Activated B cell treated with CpG ODN at 0.5 μM for 24 hours (primary cell): ENCODE measurements around the gene FAM174C. TPM values are rescaled to one million over a fixed set of nuclear protein-coding genes. Genes with fewer than 3 reads are reported as not detected.

Experiments
- ATAC-seq: fragments of 200-7000 bp; cut with Tn5 transposase; one replicate; pipeline ENCODE4 v1.10.0; 2021; ENCODE audit warnings: low read depth, mild to moderate bottlenecking, moderate library complexity
- CTCF ChIA-PET: fragments of 350-600 bp; sonication (Branson Sonifier 250); formaldehyde crosslinking; loops from one replicate; lab custom pipeline; 2021; ENCODE audit warnings: antibody characterized with exemption; lab: Charles Lee
- POLR2A ChIA-PET: fragments of 350-600 bp; sonication (Branson Sonifier 250); formaldehyde crosslinking; loops from one replicate; lab custom pipeline; 2021; ENCODE audit warnings: antibody characterized with exemption; lab: Charles Lee
- DNase-seq: peaks from one replicate; pipeline ENCODE4 v3.0.0; 2022
- H3K27ac Mint-ChIP-seq: one replicate; pipeline ENCODE4 v1.8.0; 2020; ENCODE audit warnings: mixed read lengths
- H3K27me3 Mint-ChIP-seq: one replicate; pipeline ENCODE4 v1.8.0; 2021; ENCODE audit warnings: mixed read lengths
- H3K36me3 Mint-ChIP-seq: one replicate; pipeline ENCODE4 v1.8.0; 2021; ENCODE audit warnings: low read depth, mixed read lengths
- H3K4me1 Mint-ChIP-seq: one replicate; pipeline ENCODE4 v1.8.0; 2021; ENCODE audit warnings: mixed read lengths
- H3K4me3 Mint-ChIP-seq: one replicate; pipeline ENCODE4 v1.8.0; 2020; ENCODE audit warnings: mild to moderate bottlenecking, mixed read lengths
- H3K9me3 Mint-ChIP-seq: one replicate; pipeline ENCODE4 v1.8.0; 2020; ENCODE audit warnings: mixed read lengths
- intact Hi-C: fragments of 100-400 bp; cut with micrococcal nuclease; formaldehyde crosslinking; loops from one replicate; pipeline ENCODE4 v1.15.1; 2024
- total RNA-seq: library from RNA; stranded (reverse); gene quantifications from 2 replicates; pipeline ENCODE4 v1.2.3, GENCODE V29; 2022
- TF ChIP-seq, protein P1 (sequence below): fragments of 200-600 bp; IDR thresholded peaks from one replicate; pipeline ENCODE4 v1.8.0; 2022; ENCODE audit warnings: antibody characterized with exemption, mild to moderate bottlenecking

The FAM174C gene
- 47.9 and 52.0 TPM in 2 replicates for total RNA-seq

DNA sequence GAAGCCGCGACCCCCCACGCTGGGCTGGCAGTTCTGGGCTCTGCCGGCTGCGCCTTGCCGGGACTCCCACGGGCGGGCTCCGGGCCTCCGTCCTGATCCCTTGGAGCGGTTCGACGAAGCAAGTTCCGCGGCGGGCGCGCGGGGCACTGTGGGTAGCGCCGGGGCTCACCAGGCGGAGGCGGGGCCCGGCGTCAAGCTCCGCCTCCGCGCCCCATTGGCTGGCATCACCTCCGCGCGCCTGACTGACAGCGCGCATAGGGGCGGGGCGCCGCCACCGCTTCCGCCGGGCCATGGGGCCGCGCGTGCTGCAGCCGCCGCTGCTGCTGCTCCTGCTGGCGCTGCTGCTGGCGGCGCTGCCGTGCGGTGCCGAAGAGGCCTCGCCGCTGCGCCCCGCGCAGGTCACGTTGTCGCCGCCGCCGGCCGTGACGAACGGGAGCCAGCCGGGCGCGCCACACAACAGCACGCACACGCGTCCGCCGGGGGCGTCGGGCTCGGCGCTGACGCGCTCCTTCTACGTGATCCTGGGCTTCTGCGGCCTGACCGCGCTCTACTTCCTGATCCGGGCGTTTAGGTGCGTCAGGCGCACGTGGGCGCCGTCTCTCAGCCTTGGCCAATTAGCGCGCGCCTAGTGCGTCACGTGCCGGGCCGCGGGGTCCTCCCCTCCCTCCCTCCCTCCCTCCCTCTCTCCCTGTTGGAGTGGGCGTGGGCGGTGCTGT is at the start of gene FAM174C:
Gene FAM174C, plus strand, starts transcription at position 271 of the 716 bp plus-strand sequence. Its CDS starts 20 bp downstream, at position 291.
- no peaks in the 10 kb centered on the region for H3K27me3 Mint-ChIP-seq
- peaks cover 65% of the 10 kb centered on the region for H3K36me3 Mint-ChIP-seq
- H3K4me1 Mint-ChIP-seq = peaks cover 51% of the 10 kb centered on the region

DNA sequence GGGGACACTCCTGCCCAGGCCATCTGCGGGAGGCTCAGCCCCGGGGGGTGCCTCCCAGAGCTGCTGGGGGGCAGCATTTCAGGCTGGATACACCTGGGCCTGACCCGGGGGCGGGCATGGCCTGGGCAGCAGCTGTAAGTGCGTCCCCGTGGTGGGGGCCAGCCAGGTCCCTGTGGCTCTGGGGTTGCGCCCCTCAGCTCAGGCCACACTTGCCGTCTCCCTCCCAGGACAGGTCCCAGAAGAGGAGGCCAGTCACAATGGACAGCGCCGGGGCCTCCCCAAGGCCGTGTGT is 49.2 kb upstream of the FAM174C start:
- H3K27me3 Mint-ChIP-seq = no peaks in the 10 kb centered on the region
- H3K4me1 Mint-ChIP-seq = peaks cover 2% of the 10 kb centered on the region
- ATAC-seq = no peak
- no peak overlapping the region for H3K27ac Mint-ChIP-seq
- no peak overlapping the region for H3K4me3 Mint-ChIP-seq
- DNase-seq = no peak
- ChIA-PET POLR2A (no interaction called here), CTCF (interaction anchor here (1.0 kb wide), 1 partner anchor 18 kb away, joined by 3 read pairs; no protein-coding TSS in a partner anchor)
- intact Hi-C loops = no loop called here
- H3K9me3 Mint-ChIP-seq = no peaks in the 10 kb centered on the region
- peaks cover 18% of the 10 kb centered on the region for H3K36me3 Mint-ChIP-seq
- TF ChIP-seq, protein P1, sequence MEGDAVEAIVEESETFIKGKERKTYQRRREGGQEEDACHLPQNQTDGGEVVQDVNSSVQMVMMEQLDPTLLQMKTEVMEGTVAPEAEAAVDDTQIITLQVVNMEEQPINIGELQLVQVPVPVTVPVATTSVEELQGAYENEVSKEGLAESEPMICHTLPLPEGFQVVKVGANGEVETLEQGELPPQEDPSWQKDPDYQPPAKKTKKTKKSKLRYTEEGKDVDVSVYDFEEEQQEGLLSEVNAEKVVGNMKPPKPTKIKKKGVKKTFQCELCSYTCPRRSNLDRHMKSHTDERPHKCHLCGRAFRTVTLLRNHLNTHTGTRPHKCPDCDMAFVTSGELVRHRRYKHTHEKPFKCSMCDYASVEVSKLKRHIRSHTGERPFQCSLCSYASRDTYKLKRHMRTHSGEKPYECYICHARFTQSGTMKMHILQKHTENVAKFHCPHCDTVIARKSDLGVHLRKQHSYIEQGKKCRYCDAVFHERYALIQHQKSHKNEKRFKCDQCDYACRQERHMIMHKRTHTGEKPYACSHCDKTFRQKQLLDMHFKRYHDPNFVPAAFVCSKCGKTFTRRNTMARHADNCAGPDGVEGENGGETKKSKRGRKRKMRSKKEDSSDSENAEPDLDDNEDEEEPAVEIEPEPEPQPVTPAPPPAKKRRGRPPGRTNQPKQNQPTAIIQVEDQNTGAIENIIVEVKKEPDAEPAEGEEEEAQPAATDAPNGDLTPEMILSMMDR = no peak

More for the DNA sequence above, at the start of gene FAM174C:
- TF ChIP-seq, protein P1 = no peak
- POLR2A ChIA-PET = interaction anchor here (0.5 to 1.8 kb wide), 23 partner anchors 9 to 616 kb away, joined by 3 to 30 read pairs (median 4); partner anchors contain the start of genes ABCA7, MED16, REEP6 and RNU6-2
- H3K9me3 Mint-ChIP-seq = no peaks in the 10 kb centered on the region
- peak within 1 kb of the TSS; percentile 84 for H3K4me3 Mint-ChIP-seq
- peak within 1 kb of the TSS; percentile 88 for H3K27ac Mint-ChIP-seq
- intact Hi-C loops = loop anchor here (1.0 to 5.0 kb wide), 4 partner anchors 82 to 537 kb away; partner anchors contain the start of genes ATP8B3, RPS15 and UQCR11
- CTCF ChIA-PET = interaction anchor here (1.0 to 1.8 kb wide), 3 partner anchors 9 to 31 kb away, joined by 3 to 14 read pairs (median 4); no protein-coding TSS in a partner anchor
- ATAC-seq (peak; percentile 83), DNase-seq (peak; percentile 87)

DNA sequence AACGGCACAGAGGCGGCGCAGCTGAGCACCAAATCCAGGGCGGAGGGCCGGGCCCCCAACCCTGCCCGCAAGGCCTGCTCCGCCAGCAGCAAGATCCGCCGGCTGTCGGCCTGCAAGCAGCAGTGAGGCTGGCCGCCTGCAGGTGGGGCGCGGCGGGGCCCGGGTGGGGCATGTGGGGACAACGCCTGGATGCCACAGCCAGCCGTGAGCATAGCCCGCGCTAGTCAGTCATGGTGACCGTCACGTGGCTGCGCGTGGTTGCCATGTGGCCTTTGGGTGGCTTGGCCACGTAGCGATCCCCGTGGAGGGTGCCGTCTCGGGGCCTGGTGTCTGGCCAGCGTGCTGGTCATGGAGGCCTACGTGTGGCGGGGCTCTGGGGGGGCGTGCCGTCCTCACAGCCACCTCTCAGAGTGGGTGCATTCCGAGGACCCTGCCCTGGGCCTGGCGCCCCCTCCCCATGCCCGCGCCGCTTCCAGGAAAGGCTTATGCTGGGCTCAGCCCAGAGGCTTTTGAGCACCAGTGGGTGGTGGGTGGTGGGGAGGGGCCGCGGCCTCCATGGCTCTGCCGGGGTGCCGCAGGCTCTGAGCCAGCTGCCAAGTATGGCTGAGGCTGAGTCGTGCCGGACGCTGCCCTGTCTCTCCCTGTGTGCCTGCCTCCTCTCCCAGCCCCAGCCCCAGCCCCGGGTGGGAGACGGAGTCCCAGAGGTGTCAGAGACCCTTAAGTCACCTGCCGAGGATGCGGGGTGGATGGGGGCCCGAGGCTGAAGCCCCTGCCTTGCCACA is 48.6 kb upstream of the FAM174C start:
- Mint-ChIP-seq H3K36me3 (peaks cover 17% of the 10 kb centered on the region), H3K4me1 (peaks cover 2% of the 10 kb centered on the region), H3K27ac (no peak overlapping the region), H3K9me3 (no peaks in the 10 kb centered on the region), H3K4me3 (no peak overlapping the region), H3K27me3 (no peaks in the 10 kb centered on the region)
- CTCF ChIA-PET = no interaction called here
- POLR2A ChIA-PET = no interaction called here
- no peak for DNase-seq
- TF ChIP-seq, protein P1 = no peak
- intact Hi-C loops = no loop called here
- no peak for ATAC-seq

DNA sequence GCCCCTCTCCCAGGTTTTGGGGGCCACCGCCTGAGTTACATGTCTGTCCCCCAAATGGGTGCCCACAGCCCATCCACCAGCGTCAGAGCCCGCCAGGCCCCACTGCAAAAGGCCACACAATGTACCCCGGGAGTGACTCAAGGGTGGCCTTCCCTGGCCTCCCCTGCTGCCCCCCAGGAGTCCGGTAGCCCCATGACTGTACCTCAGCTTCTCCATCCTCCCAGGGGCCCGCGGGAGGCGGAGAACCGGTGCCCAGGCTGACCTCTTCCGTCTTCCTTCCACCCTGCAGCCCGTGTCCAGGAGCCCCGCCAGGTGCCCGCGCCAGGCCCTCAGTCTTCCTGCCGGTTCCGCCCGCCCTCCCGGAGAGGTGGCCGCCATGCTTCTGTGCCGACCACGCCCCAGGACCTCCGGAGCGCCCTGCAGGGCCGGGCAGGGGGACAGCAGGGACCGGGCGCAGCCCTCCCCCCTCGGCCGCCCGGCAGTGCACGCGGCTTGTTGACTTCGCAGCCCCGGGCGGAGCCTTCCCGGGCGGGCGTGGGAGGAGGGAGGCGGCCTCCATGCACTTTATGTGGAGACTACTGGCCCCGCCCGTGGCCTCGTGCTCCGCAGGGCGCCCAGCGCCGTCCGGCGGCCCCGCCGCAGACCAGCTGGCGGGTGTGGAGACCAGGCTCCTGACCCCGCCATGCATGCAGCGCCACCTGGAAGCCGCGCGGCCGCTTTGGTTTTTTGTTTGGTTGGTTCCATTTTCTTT is 47.9 kb upstream of the FAM174C start:
- TF ChIP-seq, protein P1 = no peak
- Mint-ChIP-seq H3K4me3 (no peak overlapping the region), H3K36me3 (peaks cover 17% of the 10 kb centered on the region), H3K27me3 (no peaks in the 10 kb centered on the region), H3K27ac (no peak overlapping the region), H3K4me1 (peaks cover 2% of the 10 kb centered on the region), H3K9me3 (no peaks in the 10 kb centered on the region)
- ChIA-PET CTCF (no interaction called here), POLR2A (no interaction called here)
- ATAC-seq = no peak
- intact Hi-C loops = no loop called here
- DNase-seq = no peak
